Measurements from ENCODE around the gene TEX38.
A peak's percentile ranks its signal among the peaks of the same experiment; 100 is the strongest.

Gene TEX38

DNA sequence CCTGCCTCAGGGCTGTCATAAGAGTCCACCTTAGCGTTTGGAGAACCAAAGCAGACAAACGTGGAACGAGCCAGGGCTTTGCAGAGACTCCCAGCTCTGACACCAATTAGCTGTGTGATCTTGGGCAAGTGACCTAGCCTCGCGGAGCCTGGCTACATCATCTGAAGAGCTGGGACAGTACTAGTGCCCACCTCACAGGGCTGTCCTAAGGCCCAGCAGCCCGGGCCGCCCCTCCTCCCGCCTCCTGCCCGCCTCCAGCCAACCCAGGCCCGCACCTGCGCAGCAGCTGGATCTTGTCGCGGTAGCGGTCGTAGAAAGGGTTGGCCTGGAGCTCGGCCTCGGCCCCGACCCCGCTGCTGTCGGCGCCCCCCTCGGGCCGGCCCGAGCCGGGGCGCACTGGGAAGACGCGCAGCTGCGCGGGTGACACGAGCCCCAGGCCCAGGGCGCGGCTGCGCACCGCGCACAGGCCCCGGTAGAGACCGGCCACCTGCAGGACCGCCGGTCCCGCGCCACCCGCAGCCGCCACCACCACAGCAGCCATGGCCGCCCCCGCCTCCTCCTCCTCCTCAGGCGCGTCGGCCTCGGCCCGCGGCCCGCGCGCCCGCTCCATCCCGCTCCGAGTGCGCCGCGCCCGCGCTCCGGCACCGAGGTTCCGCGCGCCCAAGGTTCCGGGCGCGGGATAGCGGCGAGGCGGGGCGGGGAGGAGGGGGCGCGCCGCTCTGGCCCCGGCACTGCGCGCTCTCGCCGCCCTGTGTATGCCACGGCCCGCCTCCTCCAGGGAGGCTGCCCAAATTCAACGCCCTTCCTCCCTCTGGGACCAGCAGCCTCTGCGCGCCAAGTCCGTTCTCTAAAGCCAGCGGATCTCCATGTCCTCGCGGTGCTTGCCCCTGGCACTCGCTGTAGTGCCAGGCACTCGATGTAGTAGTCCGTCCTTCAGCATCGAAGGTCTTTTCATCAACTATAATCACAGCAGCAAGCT is 3.6 kb upstream of the TEX38 start, which contains the start of gene ATPAF1:
Gene ATPAF1, minus strand, starts transcription at position 583 of the 979 bp plus-strand sequence. Its CDS starts 42 bp downstream, at position 541.
- H3K4me3 ChIP-seq (ENCODE audit: low read depth, low read length): peak within 1 kb of the TSS; percentile 64
- TF ChIP-seq, protein P1, sequence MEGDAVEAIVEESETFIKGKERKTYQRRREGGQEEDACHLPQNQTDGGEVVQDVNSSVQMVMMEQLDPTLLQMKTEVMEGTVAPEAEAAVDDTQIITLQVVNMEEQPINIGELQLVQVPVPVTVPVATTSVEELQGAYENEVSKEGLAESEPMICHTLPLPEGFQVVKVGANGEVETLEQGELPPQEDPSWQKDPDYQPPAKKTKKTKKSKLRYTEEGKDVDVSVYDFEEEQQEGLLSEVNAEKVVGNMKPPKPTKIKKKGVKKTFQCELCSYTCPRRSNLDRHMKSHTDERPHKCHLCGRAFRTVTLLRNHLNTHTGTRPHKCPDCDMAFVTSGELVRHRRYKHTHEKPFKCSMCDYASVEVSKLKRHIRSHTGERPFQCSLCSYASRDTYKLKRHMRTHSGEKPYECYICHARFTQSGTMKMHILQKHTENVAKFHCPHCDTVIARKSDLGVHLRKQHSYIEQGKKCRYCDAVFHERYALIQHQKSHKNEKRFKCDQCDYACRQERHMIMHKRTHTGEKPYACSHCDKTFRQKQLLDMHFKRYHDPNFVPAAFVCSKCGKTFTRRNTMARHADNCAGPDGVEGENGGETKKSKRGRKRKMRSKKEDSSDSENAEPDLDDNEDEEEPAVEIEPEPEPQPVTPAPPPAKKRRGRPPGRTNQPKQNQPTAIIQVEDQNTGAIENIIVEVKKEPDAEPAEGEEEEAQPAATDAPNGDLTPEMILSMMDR (IDR thresholded peaks at IDR 0.05; ENCODE audit: borderline replicate concordance, insufficient read depth, low read depth, low read length): no peak

DNA sequence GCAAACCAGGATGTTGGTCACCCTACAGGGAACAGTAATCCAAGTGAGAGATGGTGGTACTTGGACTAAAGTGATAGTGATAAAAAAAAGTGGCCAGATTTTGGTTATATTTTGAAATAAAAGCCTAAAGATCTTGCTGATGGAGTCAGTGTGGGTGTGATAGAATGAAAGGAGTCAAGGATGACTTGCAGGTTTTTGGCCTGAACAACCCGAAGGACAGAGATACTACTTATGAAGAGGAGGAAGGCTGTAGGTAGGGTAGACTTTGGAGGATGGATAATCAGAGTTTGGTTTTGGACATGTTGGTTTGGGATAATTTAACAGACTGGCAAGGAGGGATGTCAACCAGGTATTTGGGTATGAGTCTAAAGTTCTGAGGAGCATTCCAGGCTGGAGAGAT is 1.5 kb upstream of the TEX38 start:
- TF ChIP-seq, protein P1 (IDR thresholded peaks at IDR 0.05; ENCODE audit: borderline replicate concordance, insufficient read depth, low read depth, low read length): no peak
- no peak overlapping the region for H3K4me3 ChIP-seq (ENCODE audit: low read depth, low read length)

DNA sequence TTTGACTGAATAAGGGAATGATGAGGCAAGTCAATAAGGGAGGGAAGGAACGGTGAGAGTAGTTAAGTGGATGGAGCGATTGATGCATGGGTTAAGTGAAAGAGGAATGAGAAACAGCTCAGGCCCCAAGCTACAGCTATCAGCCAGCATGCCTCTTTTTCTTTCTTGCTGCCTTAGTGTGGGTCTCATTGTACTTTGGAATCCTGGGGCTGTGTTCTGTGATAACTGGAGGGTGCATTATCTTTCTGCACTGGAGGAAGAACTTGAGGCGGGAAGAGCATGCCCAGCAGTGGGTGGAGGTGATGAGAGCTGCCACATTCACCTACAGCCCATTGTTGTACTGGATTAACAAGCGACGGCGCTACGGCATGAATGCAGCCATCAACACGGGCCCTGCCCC is 1.0 kb downstream of the TEX38 start:
- TF ChIP-seq, protein P1 (IDR thresholded peaks at IDR 0.05; ENCODE audit: borderline replicate concordance, insufficient read depth, low read depth, low read length): no peak
- H3K4me3 ChIP-seq (ENCODE audit: low read depth, low read length): no peak overlapping the region

DNA sequence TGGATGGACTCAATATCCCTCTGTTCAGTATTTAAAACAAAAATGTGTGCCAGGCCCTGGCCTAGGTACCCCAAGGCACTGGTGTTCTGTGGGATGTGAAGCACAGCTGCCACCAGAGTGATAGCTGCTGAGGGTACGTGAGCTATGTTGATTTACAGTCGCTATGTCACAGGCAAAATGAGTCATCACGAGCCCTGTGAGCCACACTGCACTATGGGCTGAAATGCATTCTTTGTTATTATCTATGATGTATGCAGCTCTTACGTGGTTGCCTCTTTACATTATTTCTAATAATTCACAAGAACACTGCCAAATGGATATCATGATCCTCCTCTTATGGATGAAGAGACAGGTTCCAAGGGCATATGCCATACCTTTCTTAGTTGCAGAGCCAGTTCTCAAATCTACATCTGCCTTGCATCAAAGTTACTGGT is 2.1 kb downstream of the TEX38 start:
- TF ChIP-seq, protein P1 (IDR thresholded peaks at IDR 0.05; ENCODE audit: borderline replicate concordance, insufficient read depth, low read depth, low read length): no peak
- no peak overlapping the region for H3K4me3 ChIP-seq (ENCODE audit: low read depth, low read length)

DNA sequence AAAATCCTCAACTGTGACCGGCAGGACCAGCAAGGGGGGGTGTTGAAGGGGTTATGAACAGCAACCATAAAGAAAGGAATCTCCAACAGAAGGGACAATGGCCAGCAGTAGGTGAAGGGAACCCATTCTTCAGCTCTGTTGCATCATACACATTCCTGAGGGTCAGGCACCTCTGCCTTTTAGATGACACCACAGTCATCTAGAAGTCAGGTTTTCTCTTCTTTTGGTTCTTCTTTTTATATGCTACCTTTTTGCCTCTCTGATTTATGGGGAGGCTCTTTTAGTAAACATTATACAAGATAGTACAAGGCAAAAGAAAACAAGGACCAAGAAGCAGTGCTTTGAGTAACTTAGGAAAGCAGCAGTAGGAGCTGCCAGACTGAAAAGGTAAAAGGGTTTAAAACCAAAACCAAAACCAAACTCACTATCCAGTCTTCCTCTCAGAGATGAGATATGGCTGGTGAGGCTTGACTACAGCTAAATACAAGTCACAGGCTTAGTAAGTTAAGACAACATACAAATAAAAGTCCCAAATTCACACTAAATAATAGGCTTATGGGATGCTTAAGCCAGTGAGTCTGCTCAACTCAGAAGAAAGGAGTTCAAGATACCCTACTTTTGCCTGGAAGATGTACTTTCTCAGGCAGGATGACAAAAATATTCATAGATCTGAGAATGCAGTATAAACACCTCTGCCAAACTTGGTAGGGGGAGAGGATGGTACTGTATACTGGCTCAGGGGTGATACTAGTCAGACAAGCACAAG is 4.1 kb downstream of the TEX38 start:
- TF ChIP-seq, protein P1 (IDR thresholded peaks at IDR 0.05; ENCODE audit: borderline replicate concordance, insufficient read depth, low read depth, low read length): no peak
- no peak overlapping the region for H3K4me3 ChIP-seq (ENCODE audit: low read depth, low read length)

DNA sequence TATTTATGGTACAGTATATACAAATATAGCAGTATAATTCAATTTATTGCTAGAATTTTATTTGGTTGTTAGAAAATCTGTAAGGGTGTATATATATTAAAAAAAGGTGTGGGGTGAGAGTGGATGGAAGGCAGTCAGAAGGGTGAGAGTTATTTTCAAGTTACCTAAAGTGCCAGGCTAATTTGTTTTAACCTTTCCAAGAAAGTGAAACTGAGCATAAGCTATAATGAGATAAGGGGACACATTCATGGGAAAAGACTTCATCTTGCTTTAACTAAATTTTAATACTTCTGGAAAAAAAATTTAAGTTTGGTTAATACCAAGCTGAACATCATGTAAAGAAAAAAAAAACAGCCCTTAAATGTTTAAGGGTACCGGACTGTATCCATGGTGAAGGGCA is 4.9 kb downstream of the TEX38 start:
- TF ChIP-seq, protein P1 (IDR thresholded peaks at IDR 0.05; ENCODE audit: borderline replicate concordance, insufficient read depth, low read depth, low read length): no peak
- H3K4me3 ChIP-seq (ENCODE audit: low read depth, low read length): no peak overlapping the region

Data from GM12875 (cell line).